Fibroblast of gingiva (primary cell): Measurements from ENCODE around the gene KRTAP5-11.
"Not testable (repeated sequence)": the region's sequence is repeated elsewhere in the genome, so short reads cannot be mapped to it uniquely, and the experiment has no call there.

Experiments used
- DNase-seq: peaks from one replicate; pipeline ENCODE4 v3.0.0-alpha.2; 2011; ENCODE audit warnings: low read depth

Gene KRTAP5-11

GRCh38 chr11:71581826-71582225, 849 bp downstream of the KRTAP5-11 start:
- no peak for DNase-seq

- peak; percentile 80 for DNase-seq
Measured at GRCh38 chr11:71580057-71581003, 2.3 kb downstream of the KRTAP5-11 start.

- not testable (repeated sequence) for DNase-seq
Measured at GRCh38 chr11:71579513-71579912, 3.2 kb downstream of the KRTAP5-11 start.

GRCh38 chr11:71577469-71578004, 5.1 kb downstream of the KRTAP5-11 start:
- DNase-seq, result no peak

GRCh38 chr11:71576688-71577465, 5.8 kb downstream of the KRTAP5-11 start:
- DNase-seq, result not testable (repeated sequence)

- no peak for DNase-seq
Measured at GRCh38 chr11:71575723-71576424, 6.8 kb downstream of the KRTAP5-11 start.

- DNase-seq, result no peak
Measured at GRCh38 chr11:71574418-71574817, 8.3 kb downstream of the KRTAP5-11 start.

- DNase-seq, result no peak
Measured at GRCh38 chr11:71572811-71573210, 9.9 kb downstream of the KRTAP5-11 start.

GRCh38 chr11:71571101-71571850, 11.4 kb downstream of the KRTAP5-11 start:
- DNase-seq, result not testable (repeated sequence)

GRCh38 chr11:71568704-71569349, 13.8 kb downstream of the KRTAP5-11 start:
- DNase-seq, result no peak

- not testable (repeated sequence) for DNase-seq
Measured at GRCh38 chr11:71567633-71568032, 15.0 kb downstream of the KRTAP5-11 start.

- not testable (repeated sequence) for DNase-seq
Measured at GRCh38 chr11:71566626-71567599, 15.8 kb downstream of the KRTAP5-11 start.

GRCh38 chr11:71566081-71566620, 16.5 kb downstream of the KRTAP5-11 start:
- DNase-seq, result no peak

- no peak for DNase-seq
Measured at GRCh38 chr11:71565263-71565662, 17.4 kb downstream of the KRTAP5-11 start, which contains the start of gene KRTAP5-10. Gene KRTAP5-10 (plus strand): TSS chr11:71565563. CDS start chr11:71565588, 25 bp downstream.

- no peak for DNase-seq
Measured at GRCh38 chr11:71564430-71564829, 18.2 kb downstream of the KRTAP5-11 start.

GRCh38 chr11:71563406-71563805, 19.3 kb downstream of the KRTAP5-11 start:
- DNase-seq, result peak; percentile 22

GRCh38 chr11:71562120-71562519, 20.6 kb downstream of the KRTAP5-11 start:
- no peak for DNase-seq

GRCh38 chr11:71558996-71559395, 23.7 kb downstream of the KRTAP5-11 start:
- no peak for DNase-seq

- no peak for DNase-seq
Measured at GRCh38 chr11:71557257-71557656, 25.4 kb downstream of the KRTAP5-11 start.
